GM12878 (cell line): Measurements from ENCODE around the gene RERG. TPM values are rescaled to one million over a fixed set of nuclear protein-coding genes. Genes with fewer than 3 reads are reported as not detected.

Experiments used
- polyA plus RNA-seq, 11 experiments: library from polyadenylated mRNA; depleted of rRNA in 4 of 11; unstranded in 6 of 11; stranded (reverse) in 5 of 11; fragments of >200 nt; fragmentation: Nextera tagmentation in 4 of 11; fragmentation: Illumina TruSeq in 1 of 11; extraction: Ambion mirVana in 4 of 11; extraction: Trizol in 1 of 11; gene quantifications; 1 replicate in 1 of 11; 2 replicates in 10 of 11; pipeline versions ENCODE4 v1.2.1 to v1.2.3, GENCODE V29; 2011 to 2016; ENCODE audit warnings: inconsistent platforms in 2 of 11, missing spikeins in 2 of 11, low read depth in 1 of 11
- total RNA-seq, 4 experiments: library from RNA; depleted of rRNA in 3 of 4; stranded (reverse); fragments of >200 nt in 3 of 4; fragmentation: Illumina TruSeq in 1 of 4; extraction: Trizol in 1 of 4; gene quantifications; 2 replicates each; pipeline versions ENCODE4 v1.2.1 to v1.2.3, GENCODE V29; 2013 to 2021

RERG gene
- total and polyA plus RNA-seq, 10 of the 15 experiments (the other 5 are each of a cell fraction or from before 2014, with no cell fraction given) = 0.03 to 5.3 (median 0.05) TPM; not detected in 5

Other genes starting within 250 kb of the RERG start
- 0.33 TPM in 1 of 2 replicates, not detected in the other for gene PDE6H, start 248.4 kb downstream of the RERG start, total RNA-seq (2014; rRNA removed)
- not detected in 2 replicates for gene PDE6H, start 248.4 kb downstream of the RERG start, total RNA-seq (2014; rRNA removed; fragmentation: Illumina TruSeq; extraction: Trizol)
- gene PDE6H, start 248.4 kb downstream of the RERG start, total RNA-seq (2021) = not detected in 2 replicates
- gene PDE6H, start 248.4 kb downstream of the RERG start, polyA plus RNA-seq (2011; rRNA removed) = 0.16 and 0.29 TPM in 2 replicates
- not detected in 2 replicates for gene PDE6H, start 248.4 kb downstream of the RERG start, polyA plus RNA-seq (2014; fragmentation: Illumina TruSeq; extraction: Trizol)
- gene PDE6H, start 248.4 kb downstream of the RERG start, polyA plus RNA-seq (2014; fragmentation: Nextera tagmentation; extraction: Ambion mirVana) = not detected
- not detected in 2 replicates for gene PDE6H, start 248.4 kb downstream of the RERG start, polyA plus RNA-seq (2014; rRNA removed)
- gene PDE6H, start 248.4 kb downstream of the RERG start, polyA plus RNA-seq (2016; fragmentation: Nextera tagmentation; extraction: Ambion mirVana) = not detected
- gene PTPRO, start 101.1 kb upstream of the RERG start, total RNA-seq (2014; rRNA removed) = 3.9 TPM in 2 replicates
- gene PTPRO, start 101.1 kb upstream of the RERG start, total RNA-seq (2014; rRNA removed; fragmentation: Illumina TruSeq; extraction: Trizol) = 4.6 and 4.7 TPM in 2 replicates
- gene PTPRO, start 101.1 kb upstream of the RERG start, total RNA-seq (2021) = 2.4 and 4.3 TPM in 2 replicates
- 5.3 and 6.4 TPM in 2 replicates for gene PTPRO, start 101.1 kb upstream of the RERG start, polyA plus RNA-seq (2011; rRNA removed)
- gene PTPRO, start 101.1 kb upstream of the RERG start, polyA plus RNA-seq (2014; fragmentation: Illumina TruSeq; extraction: Trizol) = 4.9 and 5.5 TPM in 2 replicates
- gene PTPRO, start 101.1 kb upstream of the RERG start, polyA plus RNA-seq (2014; fragmentation: Nextera tagmentation; extraction: Ambion mirVana) = 1 to 10 TPM; 3.1 to 5.0 TPM
- gene PTPRO, start 101.1 kb upstream of the RERG start, polyA plus RNA-seq (2014; rRNA removed) = 2.6 and 2.9 TPM in 2 replicates
- 1 to 10 TPM; 1.2 to 1.3 TPM for gene PTPRO, start 101.1 kb upstream of the RERG start, polyA plus RNA-seq (2016; fragmentation: Nextera tagmentation; extraction: Ambion mirVana)